K562 (cell line): ENCODE data around the gene SRRM5. TPM values are rescaled to one million over a fixed set of nuclear protein-coding genes. Genes with fewer than 3 reads are reported as not detected.

ENCODE experiments used
- BRD4 ChIP-seq: fragments of 200-600 bp; sonication (generic); IDR thresholded peaks from 2 replicates; pipeline ENCODE4 v1.6.1; 2017; ENCODE audit warnings: inconsistent platforms
- CAMTA2 ChIP-seq: fragments of 250-450 bp; sonication (Bioruptor Pico); conservative IDR thresholded peaks from 2 replicates; pipeline ENCODE4 v1.5.1; 2022
- CBFB ChIP-seq: sonication (generic); formaldehyde crosslinking; IDR thresholded peaks from 2 replicates; pipeline ENCODE4 v1.4.0; 2020; ENCODE audit warnings: mild to moderate bottlenecking, missing genetic modification reagents
- CHD1 ChIP-seq: fragments of 200-600 bp; sonication (generic); IDR thresholded peaks from one replicate; pipeline ENCODE4 v1.6.1; 2012; ENCODE audit warnings: mild to moderate bottlenecking, moderate library complexity, low read length, inconsistent platforms
- JUNB ChIP-seq: fragments of 450-650 bp; formaldehyde crosslinking; conservative IDR thresholded peaks from 2 replicates; pipeline ENCODE4 v1.4.0; 2020; ENCODE audit warnings: mild to moderate bottlenecking
- NFE2L1 ChIP-seq: fragments of 450-650 bp; IDR thresholded peaks from 2 replicates; pipeline ENCODE4 v1.6.1; 2016; ENCODE audit warnings: missing genetic modification characterization, low read depth, mild to moderate bottlenecking, missing compliant biosample characterization, moderate library complexity, borderline replicate concordance
- PYGO2 ChIP-seq: fragments of 450-650 bp; IDR thresholded peaks from 2 replicates; pipeline ENCODE4 v1.6.1; 2016; ENCODE audit warnings: mild to moderate bottlenecking, missing genetic modification characterization, moderate library complexity, missing compliant biosample characterization
- ZNF133 ChIP-seq: fragments of 250-450 bp; sonication (Bioruptor Pico); IDR thresholded peaks from 2 replicates; pipeline ENCODE4 v1.4.0; 2020; ENCODE audit warnings: mild to moderate bottlenecking
- ZNF324 ChIP-seq: fragments of 250-450 bp; sonication (Bioruptor Pico); IDR thresholded peaks from 2 replicates; pipeline ENCODE4 v1.4.0; 2020; ENCODE audit warnings: mild to moderate bottlenecking
- ZNF507 ChIP-seq: conservative IDR thresholded peaks from 2 replicates; pipeline ENCODE4 v1.6.1; 2017; ENCODE audit warnings: missing genetic modification characterization, missing compliant biosample characterization
- ZNF696 ChIP-seq: fragments of 250-450 bp; sonication (Bioruptor Pico); conservative IDR thresholded peaks from 2 replicates; pipeline ENCODE4 v1.4.0; 2020; ENCODE audit warnings: mild to moderate bottlenecking, moderate library complexity
- polyA plus RNA-seq, 8 experiments: library from polyadenylated mRNA; depleted of rRNA in 4 of 8; stranded (reverse) in 5 of 8; unstranded in 3 of 8; fragments of >200 nt; fragmentation: Nextera tagmentation in 2 of 8; fragmentation: Illumina TruSeq in 1 of 8; extraction: Ambion mirVana in 2 of 8; extraction: Trizol in 1 of 8; gene quantifications; 2 replicates each; pipeline versions ENCODE4 v1.2.1 to v1.2.3, GENCODE V29; 2011 to 2014; ENCODE audit warnings: inconsistent platforms in 1 of 8, missing spikeins in 1 of 8
- total RNA-seq, 7 experiments: library from RNA; depleted of rRNA in 6 of 7; stranded (reverse); fragments of >200 nt in 6 of 7; fragmentation: Illumina TruSeq in 2 of 7; extraction: Trizol in 2 of 7; gene quantifications; 2 replicates each; pipeline versions ENCODE4 v1.2.1 to v1.2.3, GENCODE V29; 2011 to 2021; ENCODE audit warnings: low replicate concordance in 1 of 7
- TF ChIP-seq, protein P1 (sequence below): sonication (generic); formaldehyde crosslinking; IDR thresholded peaks from 2 replicates; pipeline ENCODE4 v1.8.1; 2023; ENCODE audit warnings: mild to moderate bottlenecking, missing genetic modification reagents
- TF ChIP-seq, protein P2 (sequence below): fragments of 450-650 bp; IDR thresholded peaks from 2 replicates; pipeline ENCODE4 v1.7.0; 2016; ENCODE audit warnings: borderline replicate concordance
- TF ChIP-seq, protein P3 (sequence below): fragments of 250-450 bp; sonication (Bioruptor Pico); IDR thresholded peaks from 2 replicates; pipeline ENCODE4 v1.5.1; 2021; ENCODE audit warnings: mild to moderate bottlenecking
- TF ChIP-seq, protein P4 (sequence below): fragments of 250-450 bp; sonication (Bioruptor Pico); IDR thresholded peaks from 2 replicates; pipeline ENCODE4 v1.8.0; 2021; ENCODE audit warnings: borderline replicate concordance, mild to moderate bottlenecking, moderate library complexity; ENCODE audit not compliant: poor library complexity, severe bottlenecking
- TF ChIP-seq, protein P5 (sequence below): IDR thresholded peaks from 2 replicates; pipeline ENCODE4 v1.6.1; 2012; ENCODE audit warnings: low read depth, low read length, improper control_type of control experiment, borderline replicate concordance
- TF ChIP-seq, protein P6 (sequence below): fragments of 200-400 bp; formaldehyde crosslinking; IDR thresholded peaks from 2 replicates; pipeline ENCODE4 v1.6.1; 2017; ENCODE audit warnings: mild to moderate bottlenecking, low read depth, low read length, moderate library complexity

The SRRM5 gene
- total and polyA plus RNA-seq, 9 of the 15 experiments (the other 6 are each of a cell fraction or from before 2014, with no cell fraction given) = 0.09 to 0.45 (median 0.18) TPM; not detected in 2

DNA sequence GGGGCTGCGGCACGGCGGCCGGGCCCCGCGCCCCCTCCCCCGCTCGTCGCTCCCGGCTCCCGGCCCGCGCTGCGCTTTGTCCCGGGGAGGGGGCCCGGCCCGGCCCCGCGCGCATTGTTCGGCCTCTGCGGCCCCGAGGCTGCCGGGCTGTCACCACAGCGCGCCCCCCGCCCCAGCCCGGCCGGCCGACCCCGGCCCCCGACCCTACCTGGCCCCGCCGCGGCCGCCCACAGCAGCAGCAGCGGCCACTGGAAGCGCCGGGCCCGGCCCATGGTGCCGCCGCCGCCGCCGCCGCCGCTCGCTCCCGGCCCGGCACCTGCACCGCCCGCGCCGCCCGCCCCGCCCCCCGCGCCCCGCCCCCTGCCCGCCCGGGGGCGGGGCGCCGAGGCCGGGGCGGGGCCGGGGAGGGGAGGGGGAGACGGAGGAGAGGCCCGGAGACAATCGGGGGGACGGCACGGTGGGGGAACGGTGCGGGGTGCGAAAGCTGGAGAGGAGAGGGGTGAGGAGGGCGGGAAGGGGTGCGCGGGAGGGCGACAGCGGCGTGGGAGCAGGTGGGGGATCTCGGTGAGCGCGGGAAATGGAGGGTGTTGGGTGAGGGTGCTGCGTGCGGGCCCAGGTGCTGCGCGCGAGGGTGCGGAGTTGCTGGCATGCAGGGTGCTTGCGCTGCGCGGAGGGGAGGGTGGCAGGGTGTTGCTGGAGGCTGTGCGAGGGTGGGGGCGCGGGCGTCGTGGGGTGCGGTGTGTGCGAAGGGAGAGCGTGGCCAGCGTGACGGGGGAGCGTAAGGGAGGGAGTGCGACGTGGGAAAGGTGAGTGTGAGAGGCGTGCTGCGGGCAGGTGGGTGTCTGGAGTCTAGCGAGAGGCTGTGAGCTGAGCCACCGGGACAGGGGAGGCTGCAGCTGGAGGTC lies 27.9 kb downstream of the SRRM5 start, which contains the start of gene CADM4 (continued):
- TF ChIP-seq CBFB (CRISPR knock-in tag) = 0 out of 2 replicates have a peak, but pooled peaks have one; percentile 12
- TF ChIP-seq, protein P1, sequence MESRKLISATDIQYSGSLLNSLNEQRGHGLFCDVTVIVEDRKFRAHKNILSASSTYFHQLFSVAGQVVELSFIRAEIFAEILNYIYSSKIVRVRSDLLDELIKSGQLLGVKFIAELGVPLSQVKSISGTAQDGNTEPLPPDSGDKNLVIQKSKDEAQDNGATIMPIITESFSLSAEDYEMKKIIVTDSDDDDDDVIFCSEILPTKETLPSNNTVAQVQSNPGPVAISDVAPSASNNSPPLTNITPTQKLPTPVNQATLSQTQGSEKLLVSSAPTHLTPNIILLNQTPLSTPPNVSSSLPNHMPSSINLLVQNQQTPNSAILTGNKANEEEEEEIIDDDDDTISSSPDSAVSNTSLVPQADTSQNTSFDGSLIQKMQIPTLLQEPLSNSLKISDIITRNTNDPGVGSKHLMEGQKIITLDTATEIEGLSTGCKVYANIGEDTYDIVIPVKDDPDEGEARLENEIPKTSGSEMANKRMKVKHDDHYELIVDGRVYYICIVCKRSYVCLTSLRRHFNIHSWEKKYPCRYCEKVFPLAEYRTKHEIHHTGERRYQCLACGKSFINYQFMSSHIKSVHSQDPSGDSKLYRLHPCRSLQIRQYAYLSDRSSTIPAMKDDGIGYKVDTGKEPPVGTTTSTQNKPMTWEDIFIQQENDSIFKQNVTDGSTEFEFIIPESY (CRISPR knock-in tag) = no peak
- no peak for TF ChIP-seq CAMTA2 (CRISPR knock-in tag)
- TF ChIP-seq, protein P2, sequence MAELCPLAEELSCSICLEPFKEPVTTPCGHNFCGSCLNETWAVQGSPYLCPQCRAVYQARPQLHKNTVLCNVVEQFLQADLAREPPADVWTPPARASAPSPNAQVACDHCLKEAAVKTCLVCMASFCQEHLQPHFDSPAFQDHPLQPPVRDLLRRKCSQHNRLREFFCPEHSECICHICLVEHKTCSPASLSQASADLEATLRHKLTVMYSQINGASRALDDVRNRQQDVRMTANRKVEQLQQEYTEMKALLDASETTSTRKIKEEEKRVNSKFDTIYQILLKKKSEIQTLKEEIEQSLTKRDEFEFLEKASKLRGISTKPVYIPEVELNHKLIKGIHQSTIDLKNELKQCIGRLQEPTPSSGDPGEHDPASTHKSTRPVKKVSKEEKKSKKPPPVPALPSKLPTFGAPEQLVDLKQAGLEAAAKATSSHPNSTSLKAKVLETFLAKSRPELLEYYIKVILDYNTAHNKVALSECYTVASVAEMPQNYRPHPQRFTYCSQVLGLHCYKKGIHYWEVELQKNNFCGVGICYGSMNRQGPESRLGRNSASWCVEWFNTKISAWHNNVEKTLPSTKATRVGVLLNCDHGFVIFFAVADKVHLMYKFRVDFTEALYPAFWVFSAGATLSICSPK = no peak
- TF ChIP-seq BRD4 = no peak
- TF ChIP-seq, protein P3, sequence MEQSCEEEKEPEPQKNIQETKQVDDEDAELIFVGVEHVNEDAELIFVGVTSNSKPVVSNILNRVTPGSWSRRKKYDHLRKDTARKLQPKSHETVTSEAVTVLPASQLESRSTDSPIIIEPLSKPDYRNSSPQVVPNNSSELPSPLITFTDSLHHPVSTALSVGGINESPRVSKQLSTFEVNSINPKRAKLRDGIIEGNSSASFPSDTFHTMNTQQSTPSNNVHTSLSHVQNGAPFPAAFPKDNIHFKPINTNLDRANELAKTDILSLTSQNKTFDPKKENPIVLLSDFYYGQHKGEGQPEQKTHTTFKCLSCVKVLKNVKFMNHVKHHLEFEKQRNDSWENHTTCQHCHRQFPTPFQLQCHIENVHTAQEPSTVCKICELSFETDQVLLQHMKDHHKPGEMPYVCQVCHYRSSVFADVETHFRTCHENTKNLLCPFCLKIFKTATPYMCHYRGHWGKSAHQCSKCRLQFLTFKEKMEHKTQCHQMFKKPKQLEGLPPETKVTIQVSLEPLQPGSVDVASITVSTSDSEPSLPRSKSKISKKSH (CRISPR knock-in tag) = no peak
- TF ChIP-seq CHD1 = no peak
- TF ChIP-seq, protein P4, sequence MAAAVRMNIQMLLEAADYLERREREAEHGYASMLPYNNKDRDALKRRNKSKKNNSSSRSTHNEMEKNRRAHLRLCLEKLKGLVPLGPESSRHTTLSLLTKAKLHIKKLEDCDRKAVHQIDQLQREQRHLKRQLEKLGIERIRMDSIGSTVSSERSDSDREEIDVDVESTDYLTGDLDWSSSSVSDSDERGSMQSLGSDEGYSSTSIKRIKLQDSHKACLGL (CRISPR knock-in tag) = no peak
- no peak for TF ChIP-seq ZNF696 (CRISPR knock-in tag)
- TF ChIP-seq, protein P5, sequence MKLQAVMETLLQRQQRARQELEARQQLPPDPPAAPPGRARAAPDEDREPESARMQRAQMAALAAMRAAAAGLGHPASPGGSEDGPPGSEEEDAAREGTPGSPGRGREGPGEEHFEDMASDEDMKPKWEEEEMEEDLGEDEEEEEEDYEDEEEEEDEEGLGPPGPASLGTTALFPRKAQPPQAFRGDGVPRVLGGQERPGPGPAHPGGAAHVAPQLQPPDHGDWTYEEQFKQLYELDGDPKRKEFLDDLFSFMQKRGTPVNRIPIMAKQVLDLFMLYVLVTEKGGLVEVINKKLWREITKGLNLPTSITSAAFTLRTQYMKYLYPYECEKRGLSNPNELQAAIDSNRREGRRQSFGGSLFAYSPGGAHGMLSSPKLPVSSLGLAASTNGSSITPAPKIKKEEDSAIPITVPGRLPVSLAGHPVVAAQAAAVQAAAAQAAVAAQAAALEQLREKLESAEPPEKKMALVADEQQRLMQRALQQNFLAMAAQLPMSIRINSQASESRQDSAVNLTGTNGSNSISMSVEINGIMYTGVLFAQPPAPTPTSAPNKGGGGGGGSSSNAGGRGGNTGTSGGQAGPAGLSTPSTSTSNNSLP = no peak
- TF ChIP-seq ZNF133 (CRISPR knock-in tag) = no peak
- no peak for TF ChIP-seq NFE2L1
- no peak for TF ChIP-seq ZNF324 (CRISPR knock-in tag)
- TF ChIP-seq, protein P6, sequence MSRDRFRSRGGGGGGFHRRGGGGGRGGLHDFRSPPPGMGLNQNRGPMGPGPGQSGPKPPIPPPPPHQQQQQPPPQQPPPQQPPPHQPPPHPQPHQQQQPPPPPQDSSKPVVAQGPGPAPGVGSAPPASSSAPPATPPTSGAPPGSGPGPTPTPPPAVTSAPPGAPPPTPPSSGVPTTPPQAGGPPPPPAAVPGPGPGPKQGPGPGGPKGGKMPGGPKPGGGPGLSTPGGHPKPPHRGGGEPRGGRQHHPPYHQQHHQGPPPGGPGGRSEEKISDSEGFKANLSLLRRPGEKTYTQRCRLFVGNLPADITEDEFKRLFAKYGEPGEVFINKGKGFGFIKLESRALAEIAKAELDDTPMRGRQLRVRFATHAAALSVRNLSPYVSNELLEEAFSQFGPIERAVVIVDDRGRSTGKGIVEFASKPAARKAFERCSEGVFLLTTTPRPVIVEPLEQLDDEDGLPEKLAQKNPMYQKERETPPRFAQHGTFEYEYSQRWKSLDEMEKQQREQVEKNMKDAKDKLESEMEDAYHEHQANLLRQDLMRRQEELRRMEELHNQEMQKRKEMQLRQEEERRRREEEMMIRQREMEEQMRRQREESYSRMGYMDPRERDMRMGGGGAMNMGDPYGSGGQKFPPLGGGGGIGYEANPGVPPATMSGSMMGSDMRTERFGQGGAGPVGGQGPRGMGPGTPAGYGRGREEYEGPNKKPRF = no peak
- TF ChIP-seq PYGO2 (tag) = no peak
- TF ChIP-seq ZNF507 (tag) = no peak
- TF ChIP-seq JUNB (CRISPR knock-in tag) = no peak
